GM12874 (cell line): Measurements from ENCODE around the gene IL3.

Source experiments
- TF ChIP-seq, protein P1 (sequence below): IDR thresholded peaks from 2 replicates; pipeline ENCODE4 v1.5.1; 2011; ENCODE audit warnings: low read depth, mild to moderate bottlenecking, control low read depth, low read length, moderate library complexity; ENCODE audit not compliant: insufficient read depth

IL3 gene

DNA sequence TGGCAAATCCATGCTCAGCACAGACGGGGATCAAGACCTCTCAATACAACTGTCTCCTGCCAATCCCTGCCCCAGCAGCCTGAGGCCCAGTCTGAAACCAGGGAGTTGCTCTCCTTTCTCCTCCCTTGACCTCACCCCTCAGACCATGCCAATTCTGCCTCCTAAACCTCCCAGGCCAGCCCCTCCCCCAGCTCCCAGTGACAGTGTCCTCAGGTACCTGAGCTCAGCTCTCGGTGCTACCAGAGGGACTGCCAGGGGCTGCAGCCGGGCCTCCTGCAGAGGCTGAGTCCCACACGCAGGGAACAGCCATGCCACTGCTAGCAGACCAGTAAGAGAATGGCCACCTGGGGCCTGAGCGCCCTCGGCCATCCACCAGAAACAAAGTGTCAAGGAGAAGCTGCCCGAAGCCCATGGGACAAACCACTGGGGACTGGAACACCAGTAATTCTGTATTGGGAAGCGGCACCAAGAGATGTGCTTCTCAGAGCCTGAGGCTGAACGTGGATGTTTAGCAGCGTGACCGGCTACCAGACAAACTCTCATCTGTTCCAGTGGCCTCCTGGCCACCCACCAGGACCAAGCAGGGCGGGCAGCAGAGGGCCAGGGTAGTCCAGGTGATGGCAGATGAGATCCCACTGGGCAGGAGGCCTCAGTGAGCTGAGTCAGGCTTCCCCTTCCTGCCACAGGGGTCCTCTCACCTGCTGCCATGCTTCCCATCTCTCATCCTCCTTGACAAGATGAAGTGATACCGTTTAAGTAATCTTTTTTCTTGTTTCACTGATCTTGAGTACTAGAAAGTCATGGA lies 557 bp upstream of the IL3 start:
- TF ChIP-seq, protein P1, sequence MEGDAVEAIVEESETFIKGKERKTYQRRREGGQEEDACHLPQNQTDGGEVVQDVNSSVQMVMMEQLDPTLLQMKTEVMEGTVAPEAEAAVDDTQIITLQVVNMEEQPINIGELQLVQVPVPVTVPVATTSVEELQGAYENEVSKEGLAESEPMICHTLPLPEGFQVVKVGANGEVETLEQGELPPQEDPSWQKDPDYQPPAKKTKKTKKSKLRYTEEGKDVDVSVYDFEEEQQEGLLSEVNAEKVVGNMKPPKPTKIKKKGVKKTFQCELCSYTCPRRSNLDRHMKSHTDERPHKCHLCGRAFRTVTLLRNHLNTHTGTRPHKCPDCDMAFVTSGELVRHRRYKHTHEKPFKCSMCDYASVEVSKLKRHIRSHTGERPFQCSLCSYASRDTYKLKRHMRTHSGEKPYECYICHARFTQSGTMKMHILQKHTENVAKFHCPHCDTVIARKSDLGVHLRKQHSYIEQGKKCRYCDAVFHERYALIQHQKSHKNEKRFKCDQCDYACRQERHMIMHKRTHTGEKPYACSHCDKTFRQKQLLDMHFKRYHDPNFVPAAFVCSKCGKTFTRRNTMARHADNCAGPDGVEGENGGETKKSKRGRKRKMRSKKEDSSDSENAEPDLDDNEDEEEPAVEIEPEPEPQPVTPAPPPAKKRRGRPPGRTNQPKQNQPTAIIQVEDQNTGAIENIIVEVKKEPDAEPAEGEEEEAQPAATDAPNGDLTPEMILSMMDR = no peak

DNA sequence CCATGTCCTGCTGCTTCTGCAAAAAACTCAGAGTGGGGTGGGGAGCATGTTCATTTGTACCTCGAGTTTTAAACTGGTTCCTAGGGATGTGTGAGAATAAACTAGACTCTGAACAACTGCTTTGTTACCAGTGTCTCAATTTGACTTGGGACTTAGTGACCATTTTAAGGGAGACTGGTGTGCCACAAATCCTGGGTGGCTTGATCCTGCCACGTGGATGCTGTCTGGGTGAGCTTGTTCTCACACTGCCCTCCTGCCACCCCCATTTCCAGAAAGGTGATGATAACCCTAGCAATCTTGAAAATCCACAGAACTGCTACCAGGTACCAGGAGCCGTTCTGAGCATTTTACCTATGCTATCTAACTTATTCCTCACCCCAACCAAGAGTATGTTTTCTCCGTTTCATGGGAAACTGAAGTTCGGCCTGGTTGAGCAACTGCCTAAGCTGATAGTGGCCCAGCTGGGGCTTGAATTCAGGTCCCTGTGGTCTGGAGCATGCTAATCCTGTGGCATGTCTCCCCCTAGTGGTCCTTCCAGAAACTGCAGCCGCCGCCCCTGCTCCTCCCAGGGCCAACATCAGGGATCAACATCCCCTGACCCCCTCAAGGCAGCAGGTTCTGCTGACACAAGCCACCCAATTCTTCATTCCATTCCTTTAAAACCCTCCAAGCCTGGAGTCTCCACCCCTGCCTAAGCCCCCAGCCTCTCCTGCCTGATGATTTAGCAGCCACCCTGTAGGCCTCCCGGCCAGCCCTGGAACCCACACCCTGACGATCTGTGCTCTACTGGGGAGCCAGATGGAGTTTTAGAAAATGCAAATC lies 2.8 kb downstream of the IL3 start:
- TF ChIP-seq, protein P1 = peak; percentile 97

DNA sequence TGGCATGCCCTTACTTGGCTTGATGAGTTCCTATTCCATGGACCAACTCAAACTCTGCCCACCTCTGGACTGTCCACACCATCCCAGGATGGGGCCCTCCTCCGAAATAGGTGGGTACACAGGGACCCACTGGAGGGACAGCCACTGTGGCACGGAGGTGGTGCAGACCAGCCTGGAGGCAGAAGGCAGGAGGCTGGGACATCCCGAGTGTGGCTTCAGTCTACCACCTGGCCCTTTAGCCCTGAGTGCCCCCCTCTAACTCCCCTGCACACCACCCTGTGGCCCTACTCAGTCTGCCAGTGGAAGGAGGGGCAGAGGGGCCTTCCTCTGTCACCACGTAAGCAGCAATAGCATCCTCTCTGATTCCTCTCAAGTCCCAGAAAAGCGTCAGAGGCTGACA lies 3.7 kb downstream of the IL3 start:
- TF ChIP-seq, protein P1 = no peak

DNA sequence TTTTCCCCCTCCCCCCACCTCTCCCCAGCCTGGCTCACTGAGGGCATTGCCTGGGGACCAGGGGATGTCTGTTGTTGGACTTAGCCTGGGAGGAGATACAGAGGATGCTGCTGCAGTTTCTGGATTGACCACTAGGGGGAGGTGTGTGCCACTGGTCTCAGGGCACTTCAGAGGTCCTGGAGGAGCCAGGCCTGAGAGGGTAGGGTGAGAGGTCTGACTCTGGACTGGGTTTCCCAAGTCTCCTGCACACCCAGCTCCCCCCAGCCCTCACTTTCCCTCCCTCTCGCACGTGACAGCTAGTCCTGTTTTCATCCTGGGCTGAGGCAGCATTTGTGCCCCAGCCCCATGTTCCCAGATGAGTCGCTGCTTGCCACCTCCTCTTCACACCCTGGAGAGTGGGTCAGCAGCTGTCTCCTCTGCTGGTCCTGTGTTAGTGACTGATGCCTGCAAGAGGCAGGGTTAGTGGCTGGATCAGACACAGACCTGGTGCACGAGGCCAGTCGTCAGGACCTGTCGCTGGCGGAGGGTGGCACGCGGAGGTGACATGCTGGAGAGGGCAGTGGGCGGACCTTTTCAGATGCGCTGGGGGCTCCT lies 4.4 kb downstream of the IL3 start:
- TF ChIP-seq, protein P1 = peak; percentile 98

DNA sequence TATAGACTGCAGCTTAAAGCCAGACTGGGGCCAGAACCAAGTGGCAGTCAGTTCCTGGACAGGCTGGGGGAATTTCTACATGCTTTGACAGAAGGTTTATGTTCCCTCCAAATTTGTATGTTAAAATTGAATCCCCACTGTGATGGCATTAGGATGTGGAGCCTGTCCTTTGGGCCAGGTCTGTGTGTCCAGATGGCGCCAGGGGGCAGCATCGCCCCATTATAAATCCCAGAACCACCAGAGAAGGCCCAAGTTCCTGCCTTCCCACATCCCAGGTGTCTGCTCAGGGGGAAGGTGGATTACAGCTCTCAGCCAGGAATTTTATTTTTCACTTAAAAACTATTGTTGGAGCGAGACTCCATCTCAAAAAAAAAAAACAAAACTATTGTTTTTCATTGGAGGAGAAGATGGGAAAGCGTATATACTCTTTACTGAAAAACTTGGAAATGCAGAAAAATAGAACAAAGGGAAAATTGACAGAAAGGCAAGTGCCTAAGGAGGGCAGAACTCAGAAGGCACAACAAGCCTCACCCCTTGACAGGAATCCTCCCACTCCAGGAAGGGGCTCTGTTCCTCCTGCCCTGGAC lies 5.0 kb downstream of the IL3 start:
- TF ChIP-seq, protein P1 = peak; percentile 47; the same call in 1 of the 2 replicates

DNA sequence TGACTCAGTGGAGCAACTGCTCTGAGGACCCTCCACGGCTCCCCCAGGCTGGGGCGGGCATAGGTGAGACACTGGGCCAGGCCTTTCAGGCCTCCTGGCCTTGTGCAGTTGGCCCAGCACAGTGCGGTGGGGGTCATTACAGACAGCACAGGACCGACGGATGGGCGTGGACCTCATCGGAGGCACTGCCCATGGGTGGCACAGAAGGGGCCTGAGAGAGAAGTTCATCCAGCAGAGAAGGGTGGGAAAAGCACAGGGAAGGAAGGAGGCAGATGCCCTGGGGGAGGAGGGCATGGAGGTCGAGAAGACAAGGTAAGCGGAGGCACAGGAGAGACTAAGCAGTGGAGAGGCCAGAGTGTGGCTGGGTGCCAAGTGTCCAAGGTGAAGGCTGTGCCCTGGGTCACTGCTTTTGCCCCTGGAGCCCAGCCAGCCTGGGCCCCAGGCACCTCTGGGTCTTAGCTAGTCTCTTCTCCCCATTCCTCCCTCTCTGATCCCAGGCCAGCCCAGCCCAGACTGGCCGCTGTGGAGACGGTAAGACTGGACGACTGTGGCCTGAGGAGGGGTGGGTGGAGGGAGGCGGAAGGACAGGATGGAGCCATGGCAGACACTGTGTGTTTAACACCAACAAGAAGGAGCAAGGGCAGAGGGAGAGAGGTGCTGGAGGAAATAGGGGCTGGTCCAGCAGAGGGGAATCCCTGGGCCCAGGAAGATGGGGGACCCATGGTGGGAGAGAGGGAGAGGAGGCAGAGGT lies 5.7 kb downstream of the IL3 start:
- TF ChIP-seq, protein P1 = no peak
